ENCODE results near the gene SCT.

SCT gene

DNA sequence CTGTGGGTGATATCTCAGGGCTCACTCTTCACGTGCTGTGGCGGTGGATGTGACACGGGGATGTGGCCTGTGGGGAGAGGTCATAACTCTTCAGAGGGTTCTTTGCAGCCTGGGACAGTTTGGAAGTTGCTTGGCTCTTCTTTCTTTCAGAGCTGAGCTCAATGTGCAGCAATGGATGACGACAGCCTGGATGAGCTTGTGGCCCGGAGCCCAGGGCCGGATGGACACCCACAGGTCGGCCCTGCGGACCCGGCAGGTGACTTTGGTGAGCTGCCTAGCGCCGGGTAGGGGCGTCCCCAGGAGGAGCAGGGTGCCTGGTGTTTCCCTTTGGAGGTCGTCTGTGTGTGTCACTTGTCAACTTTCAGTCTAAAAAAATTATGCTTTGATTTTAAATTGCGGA, 45.6 kb downstream of the SCT start:
- DNase-seq, result no peak

DNA sequence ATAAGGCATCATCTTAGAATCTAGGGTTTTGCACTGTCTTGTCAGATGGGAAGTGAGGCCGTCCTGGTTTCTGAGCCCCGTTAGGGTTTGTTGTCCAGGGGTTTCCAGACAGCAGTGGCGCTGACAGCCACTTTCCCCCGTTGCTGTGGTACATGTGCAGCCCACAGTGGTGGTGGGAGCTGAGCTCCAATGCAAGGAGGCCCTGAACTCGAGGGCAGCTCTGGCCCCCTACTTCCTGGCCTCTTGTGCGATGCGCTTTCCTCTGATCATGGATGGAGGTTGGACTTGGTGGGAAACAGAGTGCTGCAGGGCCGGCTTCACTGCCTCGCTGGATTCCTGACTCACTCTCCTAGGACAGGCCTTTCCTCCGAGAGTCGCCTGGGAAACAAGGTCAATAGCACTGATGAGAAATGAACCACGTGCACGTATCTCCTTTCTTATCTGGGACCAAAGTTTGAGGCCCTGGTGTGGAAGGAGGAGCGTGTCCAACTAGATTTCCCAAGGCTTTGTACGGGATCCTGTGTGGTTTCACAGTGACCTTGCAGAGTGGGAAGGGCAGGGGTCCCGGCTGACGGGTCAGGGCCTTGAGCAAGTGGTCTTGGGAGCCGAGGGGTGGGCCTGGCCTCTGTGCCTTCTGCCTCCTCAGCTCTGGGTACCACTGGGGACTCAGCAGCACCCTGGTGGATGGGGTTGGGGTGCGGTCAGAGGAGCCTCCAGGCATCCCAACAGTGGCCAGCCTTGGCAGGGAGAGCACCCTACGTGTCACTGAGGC, 47.0 kb downstream of the SCT start:
- DNase-seq, result no peak

GRCh38 chr11:578276-579035, 48.5 kb downstream of the SCT start:
- no peak for DNase-seq

GRCh38 chr11:577611-577894, 49.4 kb downstream of the SCT start:
- DNase-seq, result no peak

- DNase-seq, result no peak
Measured at GRCh38 chr11:576811-577610, 50.0 kb downstream of the SCT start.

Data from HCEC 1CT (cell line).